ENCODE data around the gene IPO4. TPM values are rescaled to one million over a fixed set of nuclear protein-coding genes. Genes with fewer than 3 reads are reported as not detected.

Gene IPO4
- total RNA-seq, 1 experiment from 2014 or later = 116 TPM

DNA sequence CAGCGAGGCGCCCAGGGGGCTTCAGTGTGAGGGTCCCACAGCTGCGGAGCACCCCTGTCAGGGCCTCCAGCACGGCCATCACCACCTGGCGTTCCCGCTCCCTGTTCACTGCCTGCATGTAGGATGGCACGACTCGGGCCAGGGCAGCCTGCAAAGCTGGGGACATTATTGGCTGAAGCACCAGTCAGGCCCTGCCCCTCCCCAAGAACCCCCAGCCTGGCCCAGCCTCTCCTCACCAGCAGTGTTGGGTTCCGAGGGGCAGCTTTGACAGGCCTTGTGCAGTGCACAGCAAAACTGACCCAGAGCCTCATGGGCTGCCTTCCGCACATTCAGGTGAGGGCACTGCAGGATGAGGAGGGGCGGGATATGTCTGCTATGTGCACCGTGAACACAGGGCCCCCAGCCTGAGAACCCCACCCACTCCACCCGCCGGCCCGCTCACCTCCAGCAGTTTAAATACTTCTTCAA is 5.6 kb downstream of the IPO4 start:
- Histone ChIP-seq H3K23me2 (ENCODE audit: insufficient read length, low read depth, low read length, poor library complexity, severe bottlenecking) (no peaks in the 10 kb centered on the region), H4K8ac (replicated peaks; ENCODE audit: insufficient read length, low read depth, low read length) (no peak overlapping the region), H2AFZ (ENCODE audit: low read length) (no peak overlapping the region), H3K23ac (ENCODE audit: insufficient read length, low read depth, low read length) (no peak overlapping the region), H4K20me1 (ENCODE audit: control insufficient read depth, insufficient read depth, insufficient read length) (no peaks in the 10 kb centered on the region), H3K9ac (ENCODE audit: extremely low read depth, insufficient read length, low read length) (no peak overlapping the region), H4K91ac (ENCODE audit: insufficient read length, low read depth, low read length) (no peak overlapping the region), H2BK120ac (ENCODE audit: low read depth, low read length, poor library complexity, severe bottlenecking) (no peak overlapping the region), H2BK12ac (ENCODE audit: insufficient read length, low read depth, low read length) (no peak overlapping the region), H3K4me2 (ENCODE audit: insufficient read depth, insufficient read length, low read length) (no peak overlapping the region), H4K5ac (ENCODE audit: insufficient read length, low read depth, low read length) (no peak overlapping the region), H3K9me3 (ENCODE audit: control insufficient read depth, low read depth, low read length) (no peaks in the 10 kb centered on the region), H3K79me1 (ENCODE audit: insufficient read depth, low read depth, low read length, poor library complexity, severe bottlenecking) (peaks cover 4% of the 10 kb centered on the region), H3K4me1 (ENCODE audit: insufficient read depth, low read length) (no peaks in the 10 kb centered on the region; the same call in 1 of the 2 replicates), H3K14ac (ENCODE audit: insufficient read depth, low read length) (no peak overlapping the region), H2AK5ac (ENCODE audit: insufficient read length, low read length) (no peak overlapping the region), H3K4ac (ENCODE audit: low read depth, low read length) (no peak overlapping the region), H2BK15ac (ENCODE audit: low read depth, low read length) (no peak overlapping the region), H2BK5ac (ENCODE audit: insufficient read length, low read length) (no peak overlapping the region), H3K27me3 (ENCODE audit: insufficient read depth, low read length) (no peaks in the 10 kb centered on the region), H3T11ph (ENCODE audit: low read length) (no peak overlapping the region), H3K56ac (ENCODE audit: insufficient read length, low read depth, low read length) (no peak overlapping the region), H3K18ac (ENCODE audit: insufficient read length, low read depth, low read length) (no peak overlapping the region), H2BK20ac (ENCODE audit: low read depth, low read length, poor library complexity, severe bottlenecking) (no peak overlapping the region), H3K27ac (ENCODE audit: insufficient read length, low read depth, low read length) (no peak overlapping the region), H3K79me2 (ENCODE audit: insufficient read depth, low read length) (no peaks in the 10 kb centered on the region)
- Mint-ChIP-seq H3K9me3 (no peaks in the 10 kb centered on the region), H3K4me3 (no peak overlapping the region), H3K27me3 (ENCODE audit: low read depth) (no peaks in the 10 kb centered on the region; the same call in 1 of the 2 replicates), H3K4me1 (peaks cover 5 to 10% of the 10 kb centered on the region in 2 experiments; a peak in 3 of 4 replicates), H3K27ac (no peak overlapping the region), H3K36me3 (ENCODE audit: insufficient read depth in 1 of 3, low read depth in 3 of 3) (peaks cover 43 to 94% (median 79%) of the 10 kb centered on the region in 3 experiments)
- no CpG with 5 or more reads among the region's 15 CpGs for whole genome bisulfite sequencing (ENCODE audit: extremely low coverage, insufficient read length, low lambda C conversion rate)
- DNase-seq = no peak
- TF ChIP-seq, protein P1, sequence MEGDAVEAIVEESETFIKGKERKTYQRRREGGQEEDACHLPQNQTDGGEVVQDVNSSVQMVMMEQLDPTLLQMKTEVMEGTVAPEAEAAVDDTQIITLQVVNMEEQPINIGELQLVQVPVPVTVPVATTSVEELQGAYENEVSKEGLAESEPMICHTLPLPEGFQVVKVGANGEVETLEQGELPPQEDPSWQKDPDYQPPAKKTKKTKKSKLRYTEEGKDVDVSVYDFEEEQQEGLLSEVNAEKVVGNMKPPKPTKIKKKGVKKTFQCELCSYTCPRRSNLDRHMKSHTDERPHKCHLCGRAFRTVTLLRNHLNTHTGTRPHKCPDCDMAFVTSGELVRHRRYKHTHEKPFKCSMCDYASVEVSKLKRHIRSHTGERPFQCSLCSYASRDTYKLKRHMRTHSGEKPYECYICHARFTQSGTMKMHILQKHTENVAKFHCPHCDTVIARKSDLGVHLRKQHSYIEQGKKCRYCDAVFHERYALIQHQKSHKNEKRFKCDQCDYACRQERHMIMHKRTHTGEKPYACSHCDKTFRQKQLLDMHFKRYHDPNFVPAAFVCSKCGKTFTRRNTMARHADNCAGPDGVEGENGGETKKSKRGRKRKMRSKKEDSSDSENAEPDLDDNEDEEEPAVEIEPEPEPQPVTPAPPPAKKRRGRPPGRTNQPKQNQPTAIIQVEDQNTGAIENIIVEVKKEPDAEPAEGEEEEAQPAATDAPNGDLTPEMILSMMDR (conservative IDR thresholded peaks at IDR 0.05) = no peak
